Measurements from ENCODE around the gene TNFSF4. TPM values are rescaled to one million over a fixed set of nuclear protein-coding genes. Genes with fewer than 3 reads are reported as not detected.

Gene TNFSF4
- total RNA-seq, 2 donors from 2014 or later, result 0.44 to 1.1 TPM

GRCh38 chr1:173137107-173137706 is 69.9 kb downstream of the TNFSF4 start:
- TF ChIP-seq CTCF (IDR thresholded peaks at IDR 0.05), result no peak
- Histone ChIP-seq H3K36me3 (no peaks in the 10 kb centered on the region), H3K27me3 (no peaks in the 10 kb centered on the region), H3K9me3 (no peaks in the 10 kb centered on the region), H3K27ac (no peak overlapping the region), H3K9ac (ENCODE audit: low read depth in 2 of 2, low read length in 2 of 2) (no peak overlapping the region), H3K4me3 (no peak overlapping the region), H3K4me1 (no peaks in the 10 kb centered on the region)
- intact Hi-C loops (cut with DNase I), result no loop called here
- DNase-seq, result no peak

DNA sequence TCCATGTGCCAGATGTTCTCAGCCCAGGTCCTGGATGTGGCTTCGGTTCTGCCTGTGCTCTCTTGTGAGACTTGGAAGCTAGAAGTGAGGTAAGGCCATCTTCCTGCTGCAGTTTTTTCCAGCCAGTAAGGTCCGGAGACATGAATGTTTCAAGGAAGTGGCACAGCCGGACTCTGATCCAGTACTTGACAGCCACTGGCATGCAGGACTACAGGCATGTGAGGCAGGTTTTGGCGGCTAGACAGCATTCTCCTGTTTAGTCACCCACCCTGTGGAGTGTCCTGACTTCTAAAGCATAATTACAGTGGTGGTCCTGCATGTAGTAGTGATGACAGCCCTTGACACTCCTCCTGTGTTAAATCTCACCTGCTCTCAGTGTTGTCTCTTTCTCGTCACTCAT is 72.3 kb downstream of the TNFSF4 start:
- Histone ChIP-seq H3K27me3 (no peaks in the 10 kb centered on the region), H3K36me3 (no peaks in the 10 kb centered on the region), H3K9me3 (no peaks in the 10 kb centered on the region), H3K4me3 (no peak overlapping the region), H3K9ac (ENCODE audit: low read depth in 2 of 2, low read length in 2 of 2) (no peak overlapping the region), H3K4me1 (no peaks in the 10 kb centered on the region), H3K27ac (no peak overlapping the region)
- DNase-seq, result no peak
- TF ChIP-seq CTCF (IDR thresholded peaks at IDR 0.05), result no peak
- intact Hi-C loops (cut with DNase I), result no loop called here

DNA sequence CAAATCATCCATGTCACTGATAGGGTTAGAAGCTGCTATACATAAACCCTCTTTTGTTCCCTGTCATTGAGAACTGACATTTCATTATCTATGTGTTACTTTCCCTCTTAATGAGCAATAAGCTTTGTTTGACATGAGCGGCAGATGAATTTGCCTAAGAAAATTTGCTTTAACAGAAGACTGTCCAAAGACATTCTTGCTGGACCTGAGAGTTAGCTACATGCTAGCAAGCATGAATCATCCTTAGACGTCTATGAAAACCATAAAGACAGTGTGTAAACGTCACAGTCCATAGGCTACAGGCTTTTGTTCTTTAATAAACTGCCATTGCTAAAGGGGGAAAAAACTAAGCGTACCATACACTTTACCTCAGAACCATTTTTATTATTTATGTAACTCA is 73.1 kb downstream of the TNFSF4 start:
- Histone ChIP-seq H3K36me3 (no peaks in the 10 kb centered on the region), H3K4me1 (no peaks in the 10 kb centered on the region), H3K4me3 (no peak overlapping the region), H3K27ac (no peak overlapping the region), H3K27me3 (no peaks in the 10 kb centered on the region), H3K9me3 (no peaks in the 10 kb centered on the region), H3K9ac (ENCODE audit: low read depth in 2 of 2, low read length in 2 of 2) (no peak overlapping the region)
- intact Hi-C loops (cut with DNase I), result no loop called here
- no peak for TF ChIP-seq CTCF (IDR thresholded peaks at IDR 0.05)
- no peak for DNase-seq

Other genes with a start within 250 kb of the TNFSF4 start
- not detected for gene TNFSF18, start 156.4 kb downstream of the TNFSF4 start, total RNA-seq